CD4-positive, alpha-beta T cell (primary cell): ENCODE measurements around the gene ZNF106. TPM values are rescaled to one million over a fixed set of nuclear protein-coding genes. Genes with fewer than 3 reads are reported as not detected.

ENCODE experiments used
- ATAC-seq: fragments of 200-7000 bp; cut with Tn5 transposase; one replicate; pipeline ENCODE4 v1.10.0; 2022; ENCODE audit warnings: mild to moderate bottlenecking; ENCODE audit not compliant: poor library complexity
- CTCF ChIA-PET: fragments of 350-600 bp; sonication (Branson Sonifier 250); formaldehyde crosslinking; loops from one replicate; lab custom pipeline; 2021; ENCODE audit warnings: antibody characterized with exemption, inconsistent platforms; lab: Charles Lee
- POLR2A ChIA-PET: fragments of 350-600 bp; sonication (Branson Sonifier 250); formaldehyde crosslinking; loops from one replicate; lab custom pipeline; 2021; ENCODE audit warnings: antibody characterized with exemption, inconsistent platforms; lab: Charles Lee
- DNase-seq, 14 experiments: peaks; one replicate each; pipeline ENCODE4 v3.0.0-alpha.2; 2013 to 2020; ENCODE audit warnings: mixed read lengths in 2 of 14
- H3K27ac ChIP-seq, 2 donors: one replicate each; pipeline versions ENCODE4 v1.5.1 to v1.7.0; 2013; ENCODE audit warnings: low read length in 2 of 2, low read depth in 1 of 2, mild to moderate bottlenecking in 1 of 2
- H3K27me3 ChIP-seq, 2 experiments: 1 replicate in 1 of 2; 2 replicates in 1 of 2; pipeline versions ENCODE4 v1.6.1 to v1.7.0; 2013; ENCODE audit warnings: low read length in 2 of 2, control low read depth in 1 of 2, mild to moderate bottlenecking in 1 of 2, moderate library complexity in 1 of 2; ENCODE audit not compliant: insufficient read depth in 2 of 2, control insufficient read depth in 1 of 2
- H3K36me3 ChIP-seq: one replicate; pipeline ENCODE4 v1.6.1; 2013; ENCODE audit warnings: low read length, control low read depth; ENCODE audit not compliant: insufficient read depth
- H3K4me1 ChIP-seq: one replicate; pipeline ENCODE4 v1.6.1; 2013; ENCODE audit warnings: low read length, control low read depth; ENCODE audit not compliant: insufficient read depth
- H3K4me3 ChIP-seq: one replicate; pipeline ENCODE4 v1.5.1; 2013; ENCODE audit warnings: mild to moderate bottlenecking, low read length, moderate library complexity
- H3K9me3 ChIP-seq, 2 experiments: 1 replicate in 1 of 2; 2 replicates in 1 of 2; pipeline versions ENCODE4 v1.6.1 to v1.7.0; 2013; ENCODE audit warnings: low read length in 2 of 2, mild to moderate bottlenecking in 2 of 2, control low read depth in 1 of 2, moderate library complexity in 1 of 2; ENCODE audit not compliant: control insufficient read depth in 1 of 2, insufficient read depth in 1 of 2
- H3K27ac Mint-ChIP-seq: one replicate; pipeline ENCODE4 v1.8.0; 2020; ENCODE audit warnings: mixed read lengths
- H3K27me3 Mint-ChIP-seq: one replicate; pipeline ENCODE4 v1.8.0; 2021; ENCODE audit warnings: mixed read lengths
- H3K36me3 Mint-ChIP-seq: one replicate; pipeline ENCODE4 v1.8.0; 2021; ENCODE audit warnings: low read depth, mixed read lengths
- H3K4me1 Mint-ChIP-seq: one replicate; pipeline ENCODE4 v1.8.0; 2021; ENCODE audit warnings: low read depth, mixed read lengths
- H3K4me3 Mint-ChIP-seq: one replicate; pipeline ENCODE4 v1.8.0; 2020; ENCODE audit warnings: mild to moderate bottlenecking, mixed read lengths
- H3K9me3 Mint-ChIP-seq: one replicate; pipeline ENCODE4 v1.8.0; 2020; ENCODE audit warnings: mixed read lengths
- CTCF ChIP-seq: fragments of 200-600 bp; IDR thresholded peaks from one replicate; pipeline ENCODE4 v1.8.0; 2022; ENCODE audit warnings: antibody characterized with exemption, mild to moderate bottlenecking
- intact Hi-C, 2 experiments: fragments of 100-400 bp; cut with DNase I in 1 of 2; cut with micrococcal nuclease in 1 of 2; formaldehyde crosslinking; loops; one replicate each; pipeline versions ENCODE4 v1.15.1 to v1.9.0; 2023 to 2025; cut with DNase I, micrococcal nuclease
- total RNA-seq, 174 experiments: library from RNA in 2 of 174; stranded (reverse) in 2 of 174; gene quantifications; one replicate each; pipeline ENCODE4 v1.2.3 and lab custom pipeline; 2021 to 2026

The ZNF106 gene
- total RNA-seq, 2 experiments from 2014 or later = 30.9 to 31.4 TPM

GRCh38 chr15:42449770-42450424, 41.0 kb downstream of the ZNF106 start:
- Histone ChIP-seq H3K36me3 (peaks cover 59% of the 10 kb centered on the region), H3K9me3 (no peaks in the 10 kb centered on the region), H3K27me3 (no peaks in the 10 kb centered on the region), H3K4me1 (no peaks in the 10 kb centered on the region), H3K4me3 (no peak overlapping the region), H3K27ac (no peak overlapping the region)
- ChIA-PET CTCF (no interaction called here), POLR2A (no interaction called here)
- Mint-ChIP-seq H3K4me1 (no peaks in the 10 kb centered on the region), H3K4me3 (no peak overlapping the region), H3K27ac (no peak overlapping the region), H3K36me3 (peaks cover 73% of the 10 kb centered on the region), H3K9me3 (no peaks in the 10 kb centered on the region), H3K27me3 (no peaks in the 10 kb centered on the region)
- intact Hi-C loops = no loop called here
- DNase-seq (no peak), ATAC-seq (no peak)
- no peak for TF ChIP-seq CTCF

GRCh38 chr15:42448281-42448680, 42.7 kb downstream of the ZNF106 start:
- peaks cover 70% of the 10 kb centered on the region for H3K36me3 ChIP-seq
- H3K27ac ChIP-seq = no peak overlapping the region
- intact Hi-C loops = no loop called here

GRCh38 chr15:42447599-42447998, 43.3 kb downstream of the ZNF106 start:
- TF ChIP-seq CTCF = no peak
- ChIA-PET CTCF (no interaction called here), POLR2A (no interaction called here)
- Histone ChIP-seq H3K4me1 (no peaks in the 10 kb centered on the region), H3K4me3 (no peak overlapping the region), H3K27me3 (no peaks in the 10 kb centered on the region), H3K9me3 (no peaks in the 10 kb centered on the region), H3K27ac (no peak overlapping the region), H3K36me3 (peaks cover 73% of the 10 kb centered on the region)
- intact Hi-C loops = no loop called here
- no peaks in the 10 kb centered on the region for H3K9me3 Mint-ChIP-seq
- DNase-seq (no peak), ATAC-seq (no peak)
- peaks cover 80% of the 10 kb centered on the region for H3K36me3 Mint-ChIP-seq
- H3K27ac Mint-ChIP-seq = no peak overlapping the region
- no peaks in the 10 kb centered on the region for H3K27me3 Mint-ChIP-seq
- no peaks in the 10 kb centered on the region for H3K4me1 Mint-ChIP-seq
- no peak overlapping the region for H3K4me3 Mint-ChIP-seq

More at GRCh38 chr15:42448281-42448680, 42.7 kb downstream of the ZNF106 start:
- ChIA-PET POLR2A (no interaction called here), CTCF (no interaction called here)
- ATAC-seq = no peak
- H3K9me3 ChIP-seq = no peaks in the 10 kb centered on the region
- no peaks in the 10 kb centered on the region for H3K27me3 Mint-ChIP-seq
- H3K36me3 Mint-ChIP-seq = peaks cover 80% of the 10 kb centered on the region
- H3K4me3 Mint-ChIP-seq = no peak overlapping the region
- no peaks in the 10 kb centered on the region for H3K4me1 Mint-ChIP-seq
- H3K27me3 ChIP-seq = no peaks in the 10 kb centered on the region
- no peak overlapping the region for H3K27ac Mint-ChIP-seq
- DNase-seq = no peak
- H3K4me1 ChIP-seq = no peaks in the 10 kb centered on the region
- no peak overlapping the region for H3K4me3 ChIP-seq
- no peak for TF ChIP-seq CTCF
- H3K9me3 Mint-ChIP-seq = no peaks in the 10 kb centered on the region
